22Rv1 (cell line): ENCODE results near the gene DCDC2.

Source experiments
- CTCF ChIP-seq: fragments of 450-650 bp; IDR thresholded peaks from 2 replicates; pipeline ENCODE4 v1.5.1; 2017; ENCODE audit warnings: mild to moderate bottlenecking
- ZFX ChIP-seq: fragments of 450-650 bp; IDR thresholded peaks from 2 replicates; pipeline ENCODE4 v1.6.1; 2017; ENCODE audit warnings: antibody characterized with exemption, borderline replicate concordance

GRCh38 chr6:24127316-24127715 lies 230.5 kb downstream of the DCDC2 start:
- no peak for TF ChIP-seq CTCF
- TF ChIP-seq ZFX = no peak
